Measurements from ENCODE around the gene EGFR.

DNA sequence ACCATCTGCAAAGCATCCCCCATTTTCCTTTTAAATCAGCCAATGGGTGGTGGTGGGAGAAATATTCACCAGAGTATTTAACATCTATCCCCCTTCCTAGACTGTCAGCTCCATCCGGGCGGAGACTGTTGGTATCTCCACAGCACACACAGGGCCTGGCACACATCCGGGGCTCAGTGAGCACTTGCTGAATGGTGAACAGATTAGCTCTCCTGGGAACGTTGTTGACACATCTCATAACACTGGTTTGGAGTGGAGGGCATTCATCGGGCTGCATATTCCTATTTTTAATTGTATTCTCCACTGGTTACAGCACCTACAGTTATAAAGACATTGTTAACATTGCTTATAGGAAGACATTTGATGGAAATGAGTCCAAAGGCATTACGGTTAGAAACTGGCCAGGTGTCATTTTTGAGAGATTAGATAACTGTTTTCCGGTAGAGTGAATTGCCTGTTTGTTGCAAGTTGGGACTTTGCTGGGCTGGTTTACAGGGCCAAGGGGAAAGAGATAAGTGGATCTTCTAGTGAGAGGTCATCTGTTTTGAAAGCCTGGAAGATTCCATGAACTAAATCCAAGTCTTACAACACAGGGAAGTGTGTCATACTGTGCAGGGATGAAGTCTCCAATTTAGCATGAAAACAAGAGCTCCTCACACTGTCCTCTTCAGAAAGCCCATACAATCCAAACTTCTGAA is 101.8 kb downstream of the EGFR start:
- TF ChIP-seq CTCF (IDR thresholded peaks at IDR 0.05): no peak
- peak in 1 of 2 donors; percentile 15 for TF ChIP-seq POLR2A (IDR thresholded peaks at IDR 0.05)

Data from uterus (tissue), 2 donors.